T-helper 22 cell (primary cell): Measurements from ENCODE around the gene CCDC12.

ENCODE experiments used
- DNase-seq: peaks from one replicate; pipeline ENCODE4 v3.0.0-alpha.2; 2020; ENCODE audit warnings: low read depth

CCDC12 gene

GRCh38 chr3:46905661-46906451 lies 70.7 kb downstream of the CCDC12 start:
- no peak for DNase-seq

GRCh38 chr3:46905213-46905560 lies 71.4 kb downstream of the CCDC12 start:
- no peak for DNase-seq

DNA sequence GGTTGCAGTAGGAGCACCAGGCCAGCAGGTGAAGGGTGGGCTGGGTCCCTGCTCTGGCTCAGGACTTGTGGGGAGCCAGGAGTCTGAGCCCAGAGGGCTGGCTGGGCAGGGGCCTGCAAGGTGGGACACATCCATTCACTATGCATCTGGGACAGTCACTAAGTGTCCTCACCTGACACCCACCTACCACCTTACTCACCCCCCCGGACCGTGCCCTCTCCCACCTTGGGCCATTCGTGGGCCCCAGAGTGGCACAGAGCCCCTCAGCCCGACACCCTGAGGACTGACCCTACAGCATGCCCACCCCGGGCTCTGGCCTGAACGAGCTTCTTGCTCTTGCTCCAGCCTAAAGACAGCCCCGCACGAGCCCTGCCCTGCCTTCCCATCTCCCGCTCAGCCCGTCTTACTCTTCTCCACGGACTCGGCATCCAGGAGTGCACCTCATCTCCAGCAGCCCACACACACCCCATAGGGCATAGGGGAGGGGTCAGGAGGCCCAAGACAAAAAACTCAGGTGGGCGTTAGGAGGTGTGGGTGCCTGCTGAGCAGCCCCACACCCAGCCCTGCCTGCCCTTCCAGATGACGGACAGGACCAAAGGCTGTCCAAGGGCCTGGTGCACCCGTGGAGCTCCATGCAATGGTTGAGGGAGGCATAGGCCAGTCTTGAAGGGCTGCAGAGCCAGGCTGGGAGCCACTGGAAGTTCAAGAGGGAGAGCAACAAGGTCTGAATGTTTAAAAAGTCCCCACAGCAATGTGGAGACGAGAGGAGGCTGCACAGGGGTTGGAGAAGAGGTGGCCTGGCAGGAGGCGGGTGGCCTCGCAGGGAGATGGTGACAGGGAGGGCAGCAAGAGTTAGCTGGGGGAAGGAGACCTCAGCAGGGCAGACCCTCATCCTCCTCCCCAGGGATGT lies 72.0 kb downstream of the CCDC12 start:
- DNase-seq, result no peak

DNA sequence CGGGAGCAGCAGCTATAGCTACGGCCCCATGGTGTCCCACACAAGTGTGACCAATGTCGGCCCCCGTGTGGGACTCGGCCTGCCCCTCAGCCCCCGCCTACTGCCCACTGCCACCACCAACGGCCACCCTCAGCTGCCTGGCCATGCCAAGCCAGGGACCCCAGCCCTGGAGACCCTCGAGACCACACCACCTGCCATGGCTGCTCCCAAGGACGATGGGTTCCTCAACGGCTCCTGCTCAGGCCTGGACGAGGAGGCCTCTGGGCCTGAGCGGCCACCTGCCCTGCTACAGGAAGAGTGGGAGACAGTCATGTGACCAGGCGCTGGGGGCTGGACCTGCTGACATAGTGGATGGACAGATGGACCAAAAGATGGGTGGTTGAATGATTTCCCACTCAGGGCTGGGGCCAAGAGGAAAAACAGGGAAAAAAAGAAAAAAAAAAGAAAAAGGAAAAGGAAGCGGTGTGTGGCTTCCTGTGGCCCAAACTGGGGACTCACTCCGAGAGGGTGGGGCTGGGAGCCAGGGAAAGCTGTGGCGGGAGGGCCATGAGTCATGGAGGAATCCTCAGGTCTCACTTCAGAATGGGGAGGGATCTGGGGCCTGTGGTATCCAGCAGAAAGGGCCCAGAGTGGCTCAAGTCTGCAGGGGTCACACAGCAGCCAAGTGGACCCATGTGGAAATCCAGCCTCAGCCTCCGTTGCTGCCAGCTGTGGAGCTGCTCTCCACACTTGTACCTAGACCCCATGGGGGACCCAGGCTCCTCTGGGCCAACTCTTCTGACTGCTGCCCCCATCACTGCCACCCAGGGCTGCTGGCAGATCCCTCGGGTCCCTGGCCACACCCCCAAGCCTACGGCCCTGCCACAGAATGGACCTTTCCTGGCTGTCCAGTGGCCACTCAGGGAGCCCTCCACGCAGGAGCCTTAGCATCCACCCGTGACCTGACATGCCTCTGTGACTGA lies 72.9 kb downstream of the CCDC12 start:
- DNase-seq, result no peak

GRCh38 chr3:46902188-46902631 lies 74.3 kb downstream of the CCDC12 start:
- DNase-seq, result no peak

GRCh38 chr3:46901591-46902187 lies 74.9 kb downstream of the CCDC12 start:
- DNase-seq, result no peak

- DNase-seq, result no peak
Observed at GRCh38 chr3:46901061-46901460, 75.5 kb downstream of the CCDC12 start.

DNA sequence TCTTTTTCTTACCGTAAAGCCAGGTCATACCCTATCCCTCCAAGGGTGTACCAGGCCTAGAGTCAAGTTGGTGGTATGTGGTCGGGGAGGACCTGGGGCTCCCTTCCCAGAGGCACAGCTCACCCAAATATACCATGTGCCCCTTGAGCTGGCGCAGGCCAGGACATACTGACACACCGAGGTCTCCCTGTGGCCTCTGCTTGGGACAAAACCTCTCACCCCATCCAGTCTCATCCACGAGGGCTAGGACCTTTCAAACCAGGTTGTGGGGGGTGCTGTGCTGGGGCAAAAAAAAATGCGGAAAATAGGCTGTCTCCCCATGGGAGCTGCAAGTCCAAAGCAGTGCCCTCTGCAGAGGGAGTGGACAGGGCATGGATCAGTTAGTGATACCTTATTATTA lies 76.2 kb downstream of the CCDC12 start:
- no peak for DNase-seq

- no peak for DNase-seq
Observed at GRCh38 chr3:46900007-46900292, 76.6 kb downstream of the CCDC12 start.

DNA sequence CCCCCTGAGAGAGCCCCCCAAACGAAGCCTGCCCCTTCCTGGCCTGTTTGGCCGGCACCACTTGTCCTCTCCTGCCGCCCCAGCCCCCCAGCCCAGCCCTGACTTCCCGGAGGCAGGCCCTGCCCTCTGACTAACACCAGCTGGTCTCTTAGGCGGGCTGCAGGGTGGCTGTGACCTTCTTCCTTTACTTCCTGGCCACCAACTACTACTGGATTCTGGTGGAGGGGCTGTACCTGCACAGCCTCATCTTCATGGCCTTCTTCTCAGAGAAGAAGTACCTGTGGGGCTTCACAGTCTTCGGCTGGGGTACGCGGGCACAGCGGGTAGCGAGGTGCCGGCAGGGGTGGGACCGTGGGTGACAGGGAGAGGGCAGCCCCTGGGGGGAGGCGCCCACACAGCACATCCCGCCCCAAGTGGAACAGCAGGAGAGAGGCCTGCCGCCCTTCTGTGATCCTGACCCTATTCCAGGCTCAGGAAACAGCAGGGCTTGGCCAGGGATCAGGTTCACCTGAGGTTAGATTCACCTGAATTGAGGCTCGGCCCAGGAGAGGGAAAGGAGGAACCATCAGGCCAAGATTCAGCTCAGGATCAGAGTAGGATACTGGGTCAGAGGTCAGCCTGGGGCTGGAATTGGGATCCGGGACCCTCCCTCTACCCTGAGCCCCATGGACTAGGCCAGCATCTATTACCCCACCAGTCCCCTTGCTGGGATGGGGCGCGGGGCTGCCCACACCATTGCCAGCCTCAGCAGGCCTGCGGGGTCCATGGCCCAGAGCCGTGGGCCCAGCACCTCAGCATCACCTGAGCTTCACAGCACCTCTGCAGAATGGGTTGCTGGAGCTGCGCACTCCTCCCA lies 77.2 kb downstream of the CCDC12 start:
- DNase-seq, result no peak

GRCh38 chr3:46898321-46899150 lies 78.0 kb downstream of the CCDC12 start:
- DNase-seq, result no peak

GRCh38 chr3:46897829-46898320 lies 78.7 kb downstream of the CCDC12 start:
- no peak for DNase-seq

- no peak for DNase-seq
Observed at GRCh38 chr3:46897031-46897430, 79.5 kb downstream of the CCDC12 start.

- no peak for DNase-seq
Observed at GRCh38 chr3:46896386-46896785, 80.2 kb downstream of the CCDC12 start.

DNA sequence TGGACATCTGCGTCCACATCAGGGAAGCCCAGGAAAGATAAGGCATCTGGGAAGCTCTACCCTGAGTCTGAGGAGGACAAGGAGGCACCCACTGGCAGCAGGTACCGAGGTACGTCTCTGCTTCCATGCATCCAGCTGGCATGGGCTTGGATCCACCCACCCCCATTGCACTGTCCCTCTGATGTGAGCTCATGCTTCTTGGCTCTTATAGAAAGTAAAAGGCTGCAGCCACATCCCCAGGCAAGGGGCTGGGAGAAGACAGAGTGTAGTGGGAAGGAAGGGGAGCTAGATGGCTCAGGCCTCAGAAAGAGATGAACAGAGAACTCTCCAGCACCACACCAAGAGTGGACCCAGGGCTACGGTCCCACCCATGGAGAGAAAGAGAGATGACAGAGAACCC lies 80.8 kb downstream of the CCDC12 start:
- DNase-seq, result no peak

DNA sequence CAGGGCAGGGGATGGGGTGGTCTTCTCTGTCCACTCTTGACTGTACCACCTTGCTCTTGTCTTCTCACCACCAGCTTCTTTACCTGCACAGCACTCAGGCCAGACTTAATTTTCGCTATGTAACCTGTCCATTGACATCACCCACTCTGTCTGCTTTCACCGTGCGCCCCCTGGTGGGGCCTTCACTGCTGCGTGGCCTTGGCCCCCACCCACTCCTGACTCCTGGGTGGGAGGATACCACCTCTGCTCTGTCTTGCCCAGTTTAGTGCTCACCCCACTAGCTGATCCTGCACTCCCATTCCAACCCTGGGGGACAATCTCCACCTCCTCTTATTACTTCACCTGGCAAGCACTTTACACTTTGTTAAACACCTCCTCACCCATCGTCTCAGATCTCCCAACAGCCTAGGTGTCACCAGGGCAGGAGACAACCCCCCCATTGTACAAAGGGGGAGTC lies 81.3 kb downstream of the CCDC12 start:
- peak; percentile 42 for DNase-seq

GRCh38 chr3:46894256-46894655 lies 82.3 kb downstream of the CCDC12 start:
- no peak for DNase-seq

GRCh38 chr3:46893763-46894162 lies 82.8 kb downstream of the CCDC12 start:
- no peak for DNase-seq

- no peak for DNase-seq
Observed at GRCh38 chr3:46893146-46893748, 83.3 kb downstream of the CCDC12 start.
